D721Med (cell line): ENCODE data around the gene CEACAM7.

Source experiments
- DNase-seq: peaks from one replicate; pipeline ENCODE4 v3.0.0; 2011; ENCODE audit warnings: low spot score; ENCODE audit not compliant: insufficient read length
- FAIRE-seq: peaks from 2 replicates; lab custom pipeline; 2011; peaks lifted over from hg19 to GRCh38; lab: Jason Lieb, UNC
- CTCF ChIP-seq: IDR thresholded peaks from 2 replicates; pipeline ENCODE4 v1.5.1; 2012; ENCODE audit warnings: mild to moderate bottlenecking, control low read depth; ENCODE audit not compliant: insufficient read depth; ENCODE audit errors: missing control alignments

The CEACAM7 gene

GRCh38 chr19:41688098-41688497 lies at the start of gene CEACAM7:
CEACAM7 (minus strand) TSS chr19:41688270; CDS start chr19:41688165, 105 bp downstream.
- no peak for FAIRE-seq

GRCh38 chr19:41735071-41735600 lies 47.1 kb upstream of the CEACAM7 start:
- DNase-seq = no peak
- no peak for TF ChIP-seq CTCF
- no peak for FAIRE-seq

More at GRCh38 chr19:41688098-41688497, at the start of gene CEACAM7:
- no peak for DNase-seq
- no peak for TF ChIP-seq CTCF

GRCh38 chr19:41734585-41734984 lies 46.5 kb upstream of the CEACAM7 start:
- TF ChIP-seq CTCF = no peak
- FAIRE-seq (no peak), DNase-seq (no peak)

GRCh38 chr19:41734156-41734555 lies 46.1 kb upstream of the CEACAM7 start:
- no peak for FAIRE-seq
- TF ChIP-seq CTCF = no peak
- no peak for DNase-seq

- FAIRE-seq (no peak), DNase-seq (no peak)
- no peak for TF ChIP-seq CTCF
These were observed 38.4 kb upstream of the CEACAM7 start for GRCh38 chr19:41726493-41726892.

- TF ChIP-seq CTCF = no peak
- no peak for FAIRE-seq
These were observed 32.0 kb upstream of the CEACAM7 start for GRCh38 chr19:41720103-41720502.

GRCh38 chr19:41718761-41719160 lies 30.7 kb upstream of the CEACAM7 start:
- TF ChIP-seq CTCF = no peak
- no peak for DNase-seq
- FAIRE-seq = no peak

More at GRCh38 chr19:41720103-41720502, 32.0 kb upstream of the CEACAM7 start:
- DNase-seq = no peak
